Suprapubic skin (tissue), 4 donors: ENCODE measurements around the gene PLXND1. TPM values are rescaled to one million over a fixed set of nuclear protein-coding genes. Genes with fewer than 3 reads are reported as not detected.

Experiments
- DNase-seq, 2 donors: peaks; one replicate each; pipeline ENCODE4 v3.0.0-alpha.2; 2019; ENCODE audit warnings: low spot score in 2 of 2
- H3K27ac ChIP-seq: fragments of 200-600 bp; sonication (generic); one replicate; pipeline ENCODE4 v1.5.1; 2019
- H3K27me3 ChIP-seq: fragments of 200-600 bp; sonication (generic); one replicate; pipeline ENCODE4 v1.5.1; 2019
- H3K36me3 ChIP-seq: fragments of 200-600 bp; sonication (generic); one replicate; pipeline ENCODE4 v1.5.1; 2019
- H3K4me1 ChIP-seq: fragments of 200-600 bp; sonication (generic); one replicate; pipeline ENCODE4 v1.5.1; 2019
- H3K4me3 ChIP-seq: fragments of 200-600 bp; sonication (generic); one replicate; pipeline ENCODE4 v1.5.1; 2019; ENCODE audit warnings: mild to moderate bottlenecking
- H3K9me3 ChIP-seq: fragments of 200-600 bp; sonication (generic); one replicate; pipeline ENCODE4 v1.5.1; 2019
- EP300 ChIP-seq: sonication (generic); formaldehyde crosslinking; IDR thresholded peaks from one replicate; pipeline ENCODE4 v1.6.1; 2017; ENCODE audit warnings: antibody characterized with exemption
- POLR2A ChIP-seq, 2 donors: fragments of 450-650 bp; IDR thresholded peaks; one replicate each; pipeline ENCODE4 v1.6.1; 2017; ENCODE audit warnings: antibody characterized with exemption in 2 of 2, mild to moderate bottlenecking in 2 of 2, moderate library complexity in 2 of 2
- POLR2AphosphoS5 ChIP-seq, 3 donors: sonication (generic); formaldehyde crosslinking; IDR thresholded peaks; one replicate each; pipeline ENCODE4 v1.6.1; 2017; ENCODE audit warnings: antibody characterized with exemption in 3 of 3
- WGBS: methylation state at CpG from one replicate; pipeline ENCODE4 v1.1.5; 2018; 5-methylcytosine and 5-hydroxymethylcytosine counted together
- total RNA-seq, 4 donors: library from RNA; depleted of rRNA; stranded (reverse); fragments of >200 nt; gene quantifications; one replicate each; pipeline ENCODE4 v1.1.0, GENCODE V29; 2016
- TF ChIP-seq, protein P1 (sequence below), 2 donors: fragments of 200-600 bp in 1 of 2; fragments of 450-650 bp in 1 of 2; sonication (generic) in 1 of 2; IDR thresholded peaks; one replicate each; pipeline ENCODE4 v1.5.1; 2016 to 2019; ENCODE audit warnings: antibody characterized with exemption in 2 of 2, mild to moderate bottlenecking in 1 of 2, moderate library complexity in 1 of 2

PLXND1 gene
- total RNA-seq, 4 donors from 2014 or later: 19.0 to 51.0 (median 30.8) TPM

DNA sequence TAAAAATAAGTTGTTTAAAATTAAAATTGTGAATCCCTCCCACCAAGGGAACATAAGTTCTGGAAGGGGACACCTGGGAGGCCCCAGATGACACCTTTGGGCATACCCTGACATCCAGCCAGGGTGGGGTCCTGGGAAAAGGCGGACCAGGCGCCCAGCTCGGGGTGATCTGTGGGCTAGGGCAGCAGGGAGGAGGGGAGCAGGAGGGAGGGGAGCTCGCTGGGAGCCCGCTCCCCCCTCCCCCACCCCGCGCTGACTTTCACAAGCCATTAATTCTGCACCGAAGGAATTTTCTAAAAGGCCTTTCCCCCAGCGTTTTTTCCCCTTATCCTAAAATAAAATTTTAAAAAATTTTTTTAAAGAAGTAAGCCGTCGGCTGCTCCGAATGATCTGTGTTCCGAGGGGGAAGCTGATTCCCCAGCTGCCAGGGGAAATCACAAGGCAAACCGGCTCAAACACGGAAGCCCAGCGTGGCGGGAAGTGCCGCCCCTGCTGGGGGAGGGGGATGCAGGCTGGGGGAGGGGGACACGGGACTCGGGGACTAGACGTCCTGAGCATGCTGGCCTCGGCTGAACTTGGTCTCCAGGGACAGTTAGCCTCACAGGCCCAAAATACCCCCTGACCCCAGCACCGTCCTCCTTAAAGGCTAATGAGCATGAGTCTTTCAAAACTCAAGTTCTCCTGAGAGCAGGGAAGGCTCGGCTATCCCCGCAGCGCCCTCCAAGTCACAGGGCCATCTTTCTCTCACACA is 13.9 kb downstream of the PLXND1 start:
- Histone ChIP-seq H3K4me1 (peaks cover 82% of the 10 kb centered on the region), H3K4me3 (peak overlapping the region; percentile 29), H3K36me3 (no peaks in the 10 kb centered on the region), H3K27me3 (no peaks in the 10 kb centered on the region), H3K9me3 (no peaks in the 10 kb centered on the region), H3K27ac (peak overlapping the region; percentile 91)
- TF ChIP-seq EP300 (no peak), POLR2AphosphoS5 (IDR thresholded peaks at IDR 0.05) (peak in 1 of 3 donors; percentile 9)
- 39% methylated on average over 23 of the region's 26 CpGs for WGBS
- DNase-seq: peak in 1 of 2 donors; percentile 88

DNA sequence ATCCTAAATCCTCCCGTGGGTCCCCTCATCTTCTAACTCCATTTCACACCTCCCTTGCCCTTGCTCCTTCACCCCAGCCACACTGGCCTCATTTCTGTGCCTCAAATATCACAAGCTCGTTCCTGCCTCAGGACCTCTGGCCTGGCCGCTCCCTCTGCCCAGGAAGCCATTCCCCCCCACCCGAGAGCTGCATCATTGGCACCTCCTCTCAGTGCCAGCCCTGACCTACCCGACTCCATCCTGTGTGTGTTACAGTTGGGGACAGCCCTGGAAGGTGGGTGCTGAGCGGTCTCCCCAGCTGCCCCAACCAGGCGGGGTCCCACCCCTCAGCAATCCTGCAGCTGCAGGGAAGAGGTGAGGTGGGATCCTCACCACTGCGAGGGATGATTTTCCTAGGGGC is 14.5 kb downstream of the PLXND1 start:
- H3K9me3 ChIP-seq: no peaks in the 10 kb centered on the region
- peak overlapping the region; percentile 29 for H3K4me3 ChIP-seq
- no peaks in the 10 kb centered on the region for H3K27me3 ChIP-seq
- DNase-seq: no peak
- H3K36me3 ChIP-seq: no peaks in the 10 kb centered on the region
- peaks cover 82% of the 10 kb centered on the region for H3K4me1 ChIP-seq
- peak overlapping the region; percentile 91 for H3K27ac ChIP-seq
- WGBS: 68% methylated on average over 8 of the region's 8 CpGs
- TF ChIP-seq EP300 (no peak), POLR2AphosphoS5 (IDR thresholded peaks at IDR 0.05) (no peak), POLR2A (IDR thresholded peaks at IDR 0.05) (no peak)
- TF ChIP-seq, protein P1, sequence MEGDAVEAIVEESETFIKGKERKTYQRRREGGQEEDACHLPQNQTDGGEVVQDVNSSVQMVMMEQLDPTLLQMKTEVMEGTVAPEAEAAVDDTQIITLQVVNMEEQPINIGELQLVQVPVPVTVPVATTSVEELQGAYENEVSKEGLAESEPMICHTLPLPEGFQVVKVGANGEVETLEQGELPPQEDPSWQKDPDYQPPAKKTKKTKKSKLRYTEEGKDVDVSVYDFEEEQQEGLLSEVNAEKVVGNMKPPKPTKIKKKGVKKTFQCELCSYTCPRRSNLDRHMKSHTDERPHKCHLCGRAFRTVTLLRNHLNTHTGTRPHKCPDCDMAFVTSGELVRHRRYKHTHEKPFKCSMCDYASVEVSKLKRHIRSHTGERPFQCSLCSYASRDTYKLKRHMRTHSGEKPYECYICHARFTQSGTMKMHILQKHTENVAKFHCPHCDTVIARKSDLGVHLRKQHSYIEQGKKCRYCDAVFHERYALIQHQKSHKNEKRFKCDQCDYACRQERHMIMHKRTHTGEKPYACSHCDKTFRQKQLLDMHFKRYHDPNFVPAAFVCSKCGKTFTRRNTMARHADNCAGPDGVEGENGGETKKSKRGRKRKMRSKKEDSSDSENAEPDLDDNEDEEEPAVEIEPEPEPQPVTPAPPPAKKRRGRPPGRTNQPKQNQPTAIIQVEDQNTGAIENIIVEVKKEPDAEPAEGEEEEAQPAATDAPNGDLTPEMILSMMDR (IDR thresholded peaks at IDR 0.05): no peak

DNA sequence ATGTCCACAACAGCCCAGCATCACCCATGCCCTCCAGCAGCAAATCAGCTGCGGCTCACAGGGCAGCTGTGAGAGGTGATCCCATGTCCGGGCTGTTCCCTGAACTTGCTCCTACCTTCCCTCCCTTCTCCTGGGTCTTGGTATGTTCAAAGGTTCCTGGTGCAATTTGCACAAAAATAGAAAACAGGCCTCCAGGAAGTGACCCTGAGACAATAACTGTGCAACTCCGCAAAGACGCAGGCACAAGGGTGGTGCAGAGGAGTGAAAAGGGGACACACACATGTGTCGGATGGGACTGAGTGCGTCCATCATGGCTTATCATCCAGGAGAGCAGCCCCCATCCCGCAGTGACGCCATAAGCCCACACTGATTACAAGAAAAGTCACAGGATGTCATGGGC is 16.3 kb downstream of the PLXND1 start:
- no peaks in the 10 kb centered on the region for H3K27me3 ChIP-seq
- H3K4me1 ChIP-seq: peaks cover 82% of the 10 kb centered on the region
- no peak overlapping the region for H3K27ac ChIP-seq
- no peak for DNase-seq
- WGBS: 66% methylated on average over 8 of the region's 8 CpGs
- H3K9me3 ChIP-seq: no peaks in the 10 kb centered on the region
- H3K4me3 ChIP-seq: no peak overlapping the region
- TF ChIP-seq POLR2AphosphoS5 (IDR thresholded peaks at IDR 0.05) (no peak), EP300 (no peak), POLR2A (IDR thresholded peaks at IDR 0.05) (no peak)
- TF ChIP-seq, protein P1 (IDR thresholded peaks at IDR 0.05): no peak
- peaks cover 8% of the 10 kb centered on the region for H3K36me3 ChIP-seq

DNA sequence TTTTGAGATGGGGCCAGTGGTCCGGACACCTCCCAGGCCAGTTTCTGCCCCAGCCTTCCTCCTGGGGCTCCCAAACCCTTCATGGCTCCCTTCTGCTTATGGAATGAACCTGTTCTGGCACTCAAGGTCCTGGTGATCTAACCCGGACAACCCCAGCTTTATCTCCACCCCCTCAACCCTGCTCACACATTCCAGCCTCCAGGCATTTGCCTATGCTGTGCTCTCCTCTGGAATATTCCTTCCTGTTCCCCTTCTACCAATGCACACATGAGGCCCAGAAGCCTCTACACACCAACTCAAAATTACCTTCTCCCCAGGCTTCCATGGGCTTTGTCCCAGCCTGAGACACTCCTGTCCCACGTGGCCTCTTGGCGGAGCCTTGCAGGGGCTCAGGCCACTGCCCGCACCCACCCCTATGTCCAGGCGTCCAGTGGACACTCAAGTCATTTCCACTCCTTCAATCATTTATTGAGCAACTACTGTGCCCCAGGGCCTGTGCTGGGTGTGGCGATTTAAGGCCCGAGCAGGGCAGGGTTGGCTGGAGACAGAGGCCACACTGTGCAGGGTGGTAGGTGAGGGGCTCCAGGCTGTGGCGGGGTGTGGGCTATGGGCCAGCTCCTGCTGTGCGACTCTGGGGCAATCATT is 18.8 kb downstream of the PLXND1 start:
- DNase-seq: no peak
- H3K4me1 ChIP-seq: peaks cover 57% of the 10 kb centered on the region
- H3K36me3 ChIP-seq: peaks cover 32% of the 10 kb centered on the region
- no peak overlapping the region for H3K4me3 ChIP-seq
- H3K27ac ChIP-seq: peak overlapping the region; percentile 57
- no peaks in the 10 kb centered on the region for H3K27me3 ChIP-seq
- H3K9me3 ChIP-seq: no peaks in the 10 kb centered on the region
- 78% methylated on average over 10 of the region's 10 CpGs for WGBS
- TF ChIP-seq, protein P1 (IDR thresholded peaks at IDR 0.05): no peak
- TF ChIP-seq POLR2AphosphoS5 (IDR thresholded peaks at IDR 0.05): no peak
- no peak for TF ChIP-seq EP300
- TF ChIP-seq POLR2A (IDR thresholded peaks at IDR 0.05): no peak

DNA sequence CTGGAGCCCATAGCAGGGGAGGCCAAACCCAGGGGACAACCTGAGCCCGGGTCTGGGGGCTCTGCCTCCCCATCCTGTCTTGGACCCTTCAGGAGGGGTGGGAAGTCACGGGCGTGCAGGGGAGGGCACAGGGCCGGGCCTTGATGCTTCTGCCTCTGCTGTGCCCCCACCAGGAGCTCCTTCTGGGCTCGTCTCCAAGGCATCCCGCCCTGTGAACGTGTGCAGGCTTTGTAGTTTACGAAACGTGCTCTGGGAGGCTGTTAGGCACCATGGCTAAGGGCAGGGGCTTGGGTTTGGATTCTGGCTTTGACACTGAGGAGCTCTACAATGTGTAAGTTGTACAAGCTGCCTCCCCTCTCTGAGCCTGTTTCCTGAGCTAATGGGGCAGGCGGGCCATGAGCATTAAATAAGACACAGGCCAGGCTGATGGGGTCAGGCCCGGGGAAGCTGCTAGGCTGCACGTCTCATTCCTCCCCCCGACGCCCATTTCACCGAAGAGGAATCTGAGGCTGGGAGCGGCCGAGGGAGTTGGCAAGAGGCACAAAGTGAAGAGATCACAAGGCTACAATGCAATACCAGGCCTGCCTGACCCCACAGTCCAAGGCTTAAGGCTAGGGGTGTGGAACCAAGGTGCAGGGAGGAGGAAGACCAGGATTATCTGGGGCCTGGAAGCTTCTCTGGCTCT is 19.6 kb downstream of the PLXND1 start:
- H3K36me3 ChIP-seq: peaks cover 40% of the 10 kb centered on the region
- peak overlapping the region; percentile 57 for H3K27ac ChIP-seq
- H3K27me3 ChIP-seq: no peaks in the 10 kb centered on the region
- H3K4me3 ChIP-seq: no peak overlapping the region
- TF ChIP-seq POLR2A (IDR thresholded peaks at IDR 0.05): no peak
- no peak for TF ChIP-seq POLR2AphosphoS5 (IDR thresholded peaks at IDR 0.05)
- WGBS: 30% methylated on average over 10 of the region's 17 CpGs
- peaks cover 51% of the 10 kb centered on the region for H3K4me1 ChIP-seq
- DNase-seq: no peak
- no peaks in the 10 kb centered on the region for H3K9me3 ChIP-seq
